Type B pancreatic cell (in vitro differentiated cells): ENCODE results near the gene OR5K4. TPM values are rescaled to one million over a fixed set of nuclear protein-coding genes. Genes with fewer than 3 reads are reported as not detected.

Experiments used
- DNase-seq: peaks from one replicate; pipeline ENCODE4 v3.0.0; 2021; ENCODE audit warnings: mixed read lengths; ENCODE audit not compliant: unreplicated experiment; ENCODE audit errors: extremely low spot score
- H3K27ac Mint-ChIP-seq: 2 replicates; pipeline ENCODE4 v1.8.0; 2021; ENCODE audit warnings: mild to moderate bottlenecking, mixed read lengths
- H3K27me3 Mint-ChIP-seq: 2 replicates; pipeline ENCODE4 v1.8.0; 2021; ENCODE audit warnings: mixed read lengths
- H3K36me3 Mint-ChIP-seq: 2 replicates; pipeline ENCODE4 v1.8.0; 2021; ENCODE audit warnings: mixed read lengths
- H3K4me1 Mint-ChIP-seq: one replicate; pipeline ENCODE4 v1.8.0; 2021; ENCODE audit warnings: mixed read lengths; ENCODE audit not compliant: unreplicated experiment
- H3K4me3 Mint-ChIP-seq: 2 replicates; pipeline ENCODE4 v1.8.0; 2021; ENCODE audit warnings: mild to moderate bottlenecking, mixed read lengths
- H3K9me3 Mint-ChIP-seq: 2 replicates; pipeline ENCODE4 v1.8.0; 2021; ENCODE audit warnings: mixed read lengths
- long read RNA-seq: library from polyadenylated mRNA; unstranded; transcript quantifications from one replicate; pipeline ENCODE4 v2.0.0, GENCODE V29; 2020
- total RNA-seq: library from RNA; stranded (reverse); gene quantifications from 2 replicates; pipeline ENCODE4 v1.2.1, GENCODE V29; 2021; ENCODE audit warnings: low replicate concordance
- TF ChIP-seq, protein P1 (sequence below): fragments of 200-600 bp; sonication (generic); conservative IDR thresholded peaks from 2 replicates; pipeline ENCODE4 v1.5.0; 2021; ENCODE audit warnings: antibody characterized with exemption, mild to moderate bottlenecking

Gene OR5K4, protein sequence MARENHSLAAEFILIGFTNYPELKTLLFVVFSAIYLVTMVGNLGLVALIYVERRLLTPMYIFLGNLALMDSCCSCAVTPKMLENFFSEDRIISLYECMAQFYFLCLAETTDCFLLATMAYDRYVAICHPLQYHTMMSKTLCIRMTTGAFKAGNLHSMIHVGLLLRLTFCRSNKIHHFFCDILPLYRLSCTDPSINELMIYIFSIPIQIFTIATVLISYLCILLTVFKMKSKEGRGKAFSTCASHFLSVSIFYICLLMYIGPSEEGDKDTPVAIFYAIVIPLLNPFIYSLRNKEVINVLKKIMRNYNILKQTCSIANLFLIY
- total RNA-seq = not detected in 2 replicates
- long read RNA-seq = 0 reads

DNA sequence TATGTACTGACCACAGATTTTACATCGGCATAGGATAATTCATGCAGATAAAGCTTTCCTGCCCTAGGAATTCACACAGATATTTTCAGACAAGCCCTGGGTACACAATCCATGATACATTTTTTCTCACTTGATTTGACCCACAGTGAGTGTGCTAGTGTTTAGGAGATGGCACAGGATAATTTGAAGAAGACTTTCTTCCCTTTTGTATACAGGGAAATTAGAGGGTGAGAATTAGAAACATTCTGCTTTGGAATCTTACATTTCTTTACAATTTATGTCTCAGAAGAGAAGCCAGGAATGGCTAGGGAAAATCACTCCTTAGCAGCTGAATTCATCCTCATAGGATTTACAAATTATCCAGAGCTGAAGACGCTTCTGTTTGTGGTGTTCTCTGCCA is at the start of gene OR5K4:
Gene OR5K4, plus strand, starts transcription at position 301 of the 400 bp plus-strand sequence. Its CDS starts 0 bp downstream, at position 301.
- no peaks in the 10 kb centered on the region for H3K36me3 Mint-ChIP-seq
- no peaks in the 10 kb centered on the region for H3K9me3 Mint-ChIP-seq
- H3K27me3 Mint-ChIP-seq = no peaks in the 10 kb centered on the region
- H3K4me1 Mint-ChIP-seq = no peaks in the 10 kb centered on the region
- TF ChIP-seq, protein P1, sequence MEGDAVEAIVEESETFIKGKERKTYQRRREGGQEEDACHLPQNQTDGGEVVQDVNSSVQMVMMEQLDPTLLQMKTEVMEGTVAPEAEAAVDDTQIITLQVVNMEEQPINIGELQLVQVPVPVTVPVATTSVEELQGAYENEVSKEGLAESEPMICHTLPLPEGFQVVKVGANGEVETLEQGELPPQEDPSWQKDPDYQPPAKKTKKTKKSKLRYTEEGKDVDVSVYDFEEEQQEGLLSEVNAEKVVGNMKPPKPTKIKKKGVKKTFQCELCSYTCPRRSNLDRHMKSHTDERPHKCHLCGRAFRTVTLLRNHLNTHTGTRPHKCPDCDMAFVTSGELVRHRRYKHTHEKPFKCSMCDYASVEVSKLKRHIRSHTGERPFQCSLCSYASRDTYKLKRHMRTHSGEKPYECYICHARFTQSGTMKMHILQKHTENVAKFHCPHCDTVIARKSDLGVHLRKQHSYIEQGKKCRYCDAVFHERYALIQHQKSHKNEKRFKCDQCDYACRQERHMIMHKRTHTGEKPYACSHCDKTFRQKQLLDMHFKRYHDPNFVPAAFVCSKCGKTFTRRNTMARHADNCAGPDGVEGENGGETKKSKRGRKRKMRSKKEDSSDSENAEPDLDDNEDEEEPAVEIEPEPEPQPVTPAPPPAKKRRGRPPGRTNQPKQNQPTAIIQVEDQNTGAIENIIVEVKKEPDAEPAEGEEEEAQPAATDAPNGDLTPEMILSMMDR = no peak
- H3K4me3 Mint-ChIP-seq = no peak within 1 kb of the TSS
- H3K27ac Mint-ChIP-seq = no peak within 1 kb of the TSS
- no peak for DNase-seq

DNA sequence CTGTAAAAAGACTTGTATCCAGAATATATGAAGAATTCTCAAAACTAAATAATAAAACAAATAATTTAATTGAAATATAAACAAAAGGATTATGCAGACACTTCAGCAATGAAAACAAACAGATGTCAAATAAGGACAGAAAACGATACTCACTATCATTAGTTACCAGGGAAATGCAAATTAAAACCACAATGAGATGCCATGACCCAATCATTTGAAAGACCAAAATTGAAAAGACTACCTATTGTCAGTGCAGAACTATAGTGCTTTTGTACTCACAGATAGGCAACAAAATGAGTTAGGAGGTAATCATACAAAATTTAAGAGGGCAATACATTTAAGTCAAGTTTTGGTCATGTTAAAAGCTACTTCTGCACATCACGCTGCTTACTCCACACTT is 31.6 kb upstream of the OR5K4 start:
- Mint-ChIP-seq H3K4me3 (no peak overlapping the region), H3K9me3 (no peaks in the 10 kb centered on the region), H3K27me3 (no peaks in the 10 kb centered on the region), H3K36me3 (no peaks in the 10 kb centered on the region), H3K27ac (no peak overlapping the region), H3K4me1 (no peaks in the 10 kb centered on the region)
- DNase-seq = no peak
- TF ChIP-seq, protein P1 = no peak

DNA sequence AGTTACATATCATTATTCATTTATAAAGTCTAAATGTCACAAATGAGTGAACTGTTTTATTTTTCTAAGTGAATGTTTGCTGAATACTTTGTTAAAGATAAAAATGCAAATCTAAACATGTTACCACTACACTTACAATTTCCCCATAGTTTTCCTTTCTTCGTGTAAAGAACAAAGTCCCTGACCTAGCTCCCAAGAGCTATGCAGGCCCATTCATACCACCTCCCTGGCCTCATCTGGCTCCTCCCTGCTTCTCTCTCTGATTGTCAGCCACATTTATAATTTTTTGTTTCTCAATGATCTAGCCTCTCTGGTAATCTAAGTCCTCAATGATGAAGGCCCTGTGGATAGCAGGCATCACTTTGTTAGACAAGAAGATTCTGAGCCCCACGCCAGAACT is 31.0 kb upstream of the OR5K4 start:
- no peaks in the 10 kb centered on the region for H3K9me3 Mint-ChIP-seq
- no peak overlapping the region for H3K27ac Mint-ChIP-seq
- DNase-seq = no peak
- H3K27me3 Mint-ChIP-seq = no peaks in the 10 kb centered on the region
- TF ChIP-seq, protein P1 = no peak
- no peaks in the 10 kb centered on the region for H3K4me1 Mint-ChIP-seq
- no peaks in the 10 kb centered on the region for H3K36me3 Mint-ChIP-seq
- H3K4me3 Mint-ChIP-seq = no peak overlapping the region

DNA sequence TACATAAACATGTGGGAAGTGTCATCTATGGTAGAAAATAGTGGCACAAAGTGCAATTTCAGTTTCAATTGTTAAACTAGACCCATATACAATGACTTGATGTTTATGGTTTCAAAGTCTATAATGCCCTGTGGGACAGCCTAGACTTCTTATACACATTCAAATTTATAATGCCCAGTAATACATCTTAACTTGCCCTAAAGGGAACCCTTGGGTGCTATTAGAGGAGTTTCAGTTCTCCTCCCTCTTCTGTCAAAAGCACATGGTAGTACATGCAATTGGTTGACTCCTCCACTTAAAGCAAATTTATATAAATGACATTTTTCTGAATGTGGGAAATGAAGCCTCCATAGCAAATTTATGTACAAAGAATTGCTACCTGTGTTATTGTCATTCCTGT is 30.2 kb upstream of the OR5K4 start:
- Mint-ChIP-seq H3K27ac (no peak overlapping the region), H3K9me3 (no peaks in the 10 kb centered on the region), H3K4me3 (no peak overlapping the region), H3K36me3 (no peaks in the 10 kb centered on the region), H3K4me1 (no peaks in the 10 kb centered on the region), H3K27me3 (no peaks in the 10 kb centered on the region)
- no peak for DNase-seq
- TF ChIP-seq, protein P1 = no peak

DNA sequence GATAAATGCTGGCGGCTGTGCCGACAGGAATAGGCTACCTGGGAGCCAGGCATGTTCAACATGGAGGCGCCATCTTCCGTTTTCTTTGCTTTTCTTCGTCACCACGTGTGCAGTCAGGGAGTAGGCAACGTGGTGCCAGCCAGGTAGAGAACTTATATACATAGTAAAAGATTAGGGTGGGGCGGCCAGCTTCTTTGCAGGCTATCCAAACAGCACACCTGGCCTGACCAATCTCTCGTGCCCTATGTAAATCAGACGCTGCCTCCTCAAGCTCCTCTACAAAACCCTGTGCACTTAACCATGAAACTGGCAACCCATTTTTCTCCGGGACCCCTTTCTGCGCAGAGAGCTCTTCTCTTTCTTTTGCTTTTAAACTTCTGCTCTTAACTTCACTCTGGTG is 28.6 kb upstream of the OR5K4 start:
- TF ChIP-seq, protein P1 = no peak
- H3K9me3 Mint-ChIP-seq = no peaks in the 10 kb centered on the region
- no peak overlapping the region for H3K27ac Mint-ChIP-seq
- peaks cover 5% of the 10 kb centered on the region for H3K4me1 Mint-ChIP-seq
- H3K4me3 Mint-ChIP-seq = peak overlapping the region; percentile 7
- no peak for DNase-seq
- H3K27me3 Mint-ChIP-seq = peaks cover 4% of the 10 kb centered on the region
- no peaks in the 10 kb centered on the region for H3K36me3 Mint-ChIP-seq
